Body of pancreas (tissue), 4 donors: ENCODE results near the gene CHST13. TPM values are rescaled to one million over a fixed set of nuclear protein-coding genes. Genes with fewer than 3 reads are reported as not detected.

Source experiments
- ATAC-seq: fragments of 150-250 bp; one replicate; pipeline ENCODE4 v1.9.1; 2016
- DNase-seq, 4 donors: peaks; one replicate each; pipeline ENCODE4 v3.0.0-alpha.2; 2019
- H3K27ac ChIP-seq, 4 donors: fragments of 200-600 bp; sonication (generic); 1 replicate in 3 of 4; 2 replicates in 1 of 4; pipeline versions ENCODE4 v1.5.1 to v1.6.1; 2016 to 2019; ENCODE audit warnings: mild to moderate bottlenecking in 1 of 4, mixed read lengths in 1 of 4, moderate library complexity in 1 of 4
- H3K27me3 ChIP-seq, 2 donors: fragments of 200-600 bp; sonication (generic); one replicate each; pipeline ENCODE4 v1.6.0; 2016; ENCODE audit warnings: mild to moderate bottlenecking in 1 of 2
- H3K36me3 ChIP-seq, 2 donors: fragments of 200-600 bp; sonication (generic); replicated peaks in 1 of 2; 2 replicates each; pipeline ENCODE4 v1.5.1; 2016; ENCODE audit warnings: low read depth in 2 of 2; ENCODE audit not compliant: insufficient read depth in 1 of 2
- H3K4me1 ChIP-seq: fragments of 200-600 bp; sonication (generic); one replicate; pipeline ENCODE4 v1.6.0; 2016
- H3K4me3 ChIP-seq, 2 donors: fragments of 200-600 bp; sonication (generic); 1 replicate in 1 of 2; 2 replicates in 1 of 2; pipeline ENCODE4 v1.5.1; 2016 to 2019
- H3K9me3 ChIP-seq, 3 donors: fragments of 200-600 bp; sonication (generic); 1 replicate in 2 of 3; 2 replicates in 1 of 3; pipeline ENCODE4 v1.5.1; 2016
- CTCF ChIP-seq, 7 experiments: fragments of 450-650 bp in 4 of 7; fragments of 200-600 bp in 3 of 7; sonication (generic) in 3 of 7; IDR thresholded peaks; one replicate each; pipeline ENCODE4 v1.5.1; 2016 to 2019; ENCODE audit warnings: antibody characterized with exemption in 7 of 7
- POLR2A ChIP-seq, 3 donors: fragments of 450-650 bp; IDR thresholded peaks; one replicate each; pipeline ENCODE4 v1.6.1; 2016; ENCODE audit warnings: antibody characterized with exemption in 3 of 3, mild to moderate bottlenecking in 2 of 3
- WGBS, 2 donors: methylation state at CpG; one replicate each; pipeline ENCODE4 v1.1.5; 2017; 5-methylcytosine and 5-hydroxymethylcytosine counted together
- intact Hi-C: fragments of 100-400 bp; cut with DNase I; formaldehyde crosslinking; loops from one replicate; pipeline ENCODE4 v1.15.1; 2023
- total RNA-seq, 2 donors: library from RNA; depleted of rRNA; stranded (reverse); fragments of >200 nt; gene quantifications; one replicate each; pipeline ENCODE4 v1.1.0, GENCODE V29; 2016

The CHST13 gene
- total RNA-seq, 2 donors from 2014 or later = 2.3 TPM; not detected in 1

- ATAC-seq = no peak
- Histone ChIP-seq H3K4me1 (no peaks in the 10 kb centered on the region), H3K9me3 (no peaks in the 10 kb centered on the region), H3K27me3 (no peaks in the 10 kb centered on the region), H3K27ac (no peak overlapping the region), H3K4me3 (no peak overlapping the region), H3K36me3 (no peaks in the 10 kb centered on the region)
- intact Hi-C loops = no loop called here
- no peak for TF ChIP-seq POLR2A (IDR thresholded peaks at IDR 0.05)
- TF ChIP-seq CTCF (IDR thresholded peaks at IDR 0.05) = no peak
- DNase-seq = peak in 1 of 4 donors; percentile 0
- 64 to 74% methylated on average over 12 of the region's 12 CpGs for WGBS, 2 donors
These were observed 26.0 kb downstream of the CHST13 start for GRCh38 chr3:126549861-126550487.

- intact Hi-C loops = no loop called here
- TF ChIP-seq POLR2A (IDR thresholded peaks at IDR 0.05) (no peak), CTCF (IDR thresholded peaks at IDR 0.05) (no peak)
- DNase-seq (peak in 1 of 4 donors; percentile 0), ATAC-seq (no peak)
- 81 to 84% methylated on average over 5 to 11 of the region's 11 CpGs for WGBS, 2 donors
- no peak overlapping the region for H3K27ac ChIP-seq
- no peaks in the 10 kb centered on the region for H3K36me3 ChIP-seq
- no peak overlapping the region for H3K4me3 ChIP-seq
- no peaks in the 10 kb centered on the region for H3K4me1 ChIP-seq
- H3K9me3 ChIP-seq = no peaks in the 10 kb centered on the region
- no peaks in the 10 kb centered on the region for H3K27me3 ChIP-seq
These were observed 26.6 kb downstream of the CHST13 start for GRCh38 chr3:126550488-126551051.

GRCh38 chr3:126551121-126551838 is 27.3 kb downstream of the CHST13 start:
- peak in 1 of 4 donors; percentile 1 for DNase-seq
- no peaks in the 10 kb centered on the region for H3K9me3 ChIP-seq
- H3K4me3 ChIP-seq = no peak overlapping the region
- intact Hi-C loops = no loop called here
- H3K27me3 ChIP-seq = no peaks in the 10 kb centered on the region
- no peaks in the 10 kb centered on the region for H3K4me1 ChIP-seq
- no peak for ATAC-seq
- H3K27ac ChIP-seq = no peak overlapping the region
- no peak for TF ChIP-seq POLR2A (IDR thresholded peaks at IDR 0.05)
- no peak for TF ChIP-seq CTCF (IDR thresholded peaks at IDR 0.05)
- no peaks in the 10 kb centered on the region for H3K36me3 ChIP-seq
- 55 to 81% methylated on average over 8 to 12 of the region's 13 CpGs for whole genome bisulfite sequencing, 2 donors

- no peaks in the 10 kb centered on the region for H3K36me3 ChIP-seq
- TF ChIP-seq POLR2A (IDR thresholded peaks at IDR 0.05) (no peak), CTCF (IDR thresholded peaks at IDR 0.05) (no peak)
- H3K4me1 ChIP-seq = no peaks in the 10 kb centered on the region
- intact Hi-C loops = no loop called here
- 40 to 62% methylated on average over 1 to 16 of the region's 17 CpGs for WGBS, 2 donors
- no peak overlapping the region for H3K27ac ChIP-seq
- DNase-seq (peak in 1 of 4 donors; percentile 0), ATAC-seq (no peak)
- H3K9me3 ChIP-seq = no peaks in the 10 kb centered on the region
- H3K27me3 ChIP-seq = no peaks in the 10 kb centered on the region
- H3K4me3 ChIP-seq = no peak overlapping the region
These were observed 28.1 kb downstream of the CHST13 start for GRCh38 chr3:126551839-126552687.
